Medulla oblongata (tissue), 1 donor: ENCODE data around the gene ZBTB7B.

Experiments
- DNase-seq: peaks from one replicate; pipeline ENCODE4 v3.0.0-alpha.2; 2015; ENCODE audit errors: extremely low spot score

The ZBTB7B gene

GRCh38 chr1:155003766-155004351 is 1.3 kb downstream of the ZBTB7B start:
- peak; percentile 71 for DNase-seq

GRCh38 chr1:155004352-155005075 is 1.9 kb downstream of the ZBTB7B start:
- DNase-seq: no peak

GRCh38 chr1:155005076-155006011 is 2.7 kb downstream of the ZBTB7B start:
- DNase-seq: peak; percentile 87

- peak; percentile 77 for DNase-seq
Observed at GRCh38 chr1:155006601-155007101, 4.0 kb downstream of the ZBTB7B start.

GRCh38 chr1:155007251-155007828 is 4.7 kb downstream of the ZBTB7B start:
- DNase-seq: peak; percentile 65

- no peak for DNase-seq
Observed at GRCh38 chr1:155008015-155008941, 5.7 kb downstream of the ZBTB7B start.

- no peak for DNase-seq
Observed at GRCh38 chr1:155009221-155009711, 6.7 kb downstream of the ZBTB7B start.

- no peak for DNase-seq
Observed at GRCh38 chr1:155009742-155010141, 7.1 kb downstream of the ZBTB7B start.

- no peak for DNase-seq
Observed at GRCh38 chr1:155010211-155010918, 7.8 kb downstream of the ZBTB7B start.

GRCh38 chr1:155011004-155011416 is 8.4 kb downstream of the ZBTB7B start:
- no peak for DNase-seq

GRCh38 chr1:155011437-155012025 is 8.9 kb downstream of the ZBTB7B start:
- peak; percentile 6 for DNase-seq

GRCh38 chr1:155012026-155012546 is 9.5 kb downstream of the ZBTB7B start:
- peak; percentile 83 for DNase-seq

- no peak for DNase-seq
Observed at GRCh38 chr1:155012776-155013602, 10.4 kb downstream of the ZBTB7B start.

- no peak for DNase-seq
Observed at GRCh38 chr1:155013632-155014031, 11.0 kb downstream of the ZBTB7B start.

GRCh38 chr1:155014709-155015508 is 12.3 kb downstream of the ZBTB7B start:
- DNase-seq: no peak

- no peak for DNase-seq
Observed at GRCh38 chr1:155015527-155016230, 13.1 kb downstream of the ZBTB7B start.
